HG02970 (cell line): ENCODE data around the gene G0S2.
"Not testable (repeated sequence)": the region's sequence is repeated elsewhere in the genome, so short reads cannot be mapped to it uniquely, and the experiment has no call there.

Experiments used
- ATAC-seq: cut with Tn5 transposase; IDR thresholded peaks from one replicate; pipeline ENCODE4 v1.9.1; 2021; ENCODE audit warnings: mild to moderate bottlenecking, moderate library complexity, moderate number of reproducible peaks; ENCODE audit not compliant: unreplicated experiment, low FRiP score

Gene G0S2

DNA sequence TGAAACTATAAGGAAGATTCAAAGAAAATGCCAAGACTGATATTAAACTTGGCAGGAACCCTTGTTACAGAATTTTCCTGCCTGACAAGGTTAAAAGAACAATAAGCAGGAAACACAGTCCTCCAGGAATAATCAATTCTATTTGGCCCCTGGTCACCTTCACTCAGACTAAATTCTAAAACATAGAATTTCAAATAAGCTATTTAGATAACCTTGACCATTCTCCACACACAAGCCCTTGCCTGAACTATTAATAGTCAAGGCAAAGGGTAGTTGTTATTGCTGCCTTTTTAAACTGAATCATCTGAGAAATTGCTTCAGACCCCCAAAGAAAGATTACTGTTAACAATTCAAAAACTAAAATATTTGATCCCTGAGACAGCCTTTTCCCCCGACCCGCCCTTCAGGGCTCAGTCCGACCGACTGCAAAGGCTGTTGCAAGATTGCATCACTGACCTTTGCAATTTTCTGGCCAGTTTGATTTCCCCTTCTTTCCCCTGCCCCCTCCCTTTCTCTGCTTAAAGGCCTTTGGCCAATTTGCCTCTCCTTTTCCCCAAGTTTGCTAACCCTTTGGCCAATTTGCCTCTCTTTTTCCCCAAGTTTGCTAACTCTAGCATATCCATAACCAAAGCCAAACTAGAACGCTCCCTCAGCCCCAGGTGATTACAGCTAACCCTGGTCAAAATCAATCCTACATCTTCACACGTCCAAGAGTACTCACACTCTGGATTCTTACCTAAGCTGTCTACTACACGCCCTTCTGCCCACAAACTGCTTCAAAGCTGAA, 1.4 kb upstream of the G0S2 start:
- no peak for ATAC-seq

DNA sequence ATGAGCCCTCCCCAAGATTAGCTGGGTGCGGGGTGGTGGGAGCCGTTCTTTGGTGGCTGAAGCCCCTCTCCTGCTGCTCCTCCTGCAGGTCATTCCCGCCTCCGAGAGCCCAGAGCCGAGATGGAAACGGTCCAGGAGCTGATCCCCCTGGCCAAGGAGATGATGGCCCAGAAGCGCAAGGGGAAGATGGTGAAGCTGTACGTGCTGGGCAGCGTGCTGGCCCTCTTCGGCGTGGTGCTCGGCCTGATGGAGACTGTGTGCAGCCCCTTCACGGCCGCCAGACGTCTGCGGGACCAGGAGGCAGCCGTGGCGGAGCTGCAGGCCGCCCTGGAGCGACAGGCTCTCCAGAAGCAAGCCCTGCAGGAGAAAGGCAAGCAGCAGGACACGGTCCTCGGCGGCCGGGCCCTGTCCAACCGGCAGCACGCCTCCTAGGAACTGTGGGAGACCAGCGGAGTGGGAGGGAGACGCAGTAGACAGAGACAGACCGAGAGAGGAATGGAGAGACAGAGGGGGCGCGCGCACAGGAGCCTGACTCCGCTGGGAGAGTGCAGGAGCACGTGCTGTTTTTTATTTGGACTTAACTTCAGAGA, 448 bp downstream of the G0S2 start:
- ATAC-seq = no peak

DNA sequence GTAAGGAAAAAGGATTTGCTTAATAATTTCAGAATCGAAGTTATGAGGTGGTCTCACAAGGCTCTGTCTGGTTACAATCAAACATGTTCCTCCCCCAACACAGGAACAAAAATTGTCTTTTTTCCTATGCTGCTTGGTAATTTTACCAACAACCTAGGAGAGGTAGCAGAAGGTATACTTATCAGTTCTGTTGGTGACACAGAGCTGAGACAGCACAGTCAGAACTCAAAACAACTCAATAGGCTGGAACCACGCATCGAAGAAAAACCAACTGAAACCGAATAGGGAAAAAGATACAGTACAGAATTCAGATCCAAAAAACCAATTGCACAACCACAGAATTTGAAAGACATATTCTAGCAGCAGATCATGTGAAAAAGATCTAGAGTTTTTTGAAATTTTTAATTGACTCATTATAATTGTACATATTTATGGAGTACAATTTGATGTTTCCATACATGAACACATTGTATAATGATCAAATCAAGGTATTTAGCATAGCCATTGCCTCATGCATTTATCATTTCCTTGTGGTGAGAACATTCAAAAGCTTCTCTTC, 3.8 kb downstream of the G0S2 start:
- ATAC-seq = no peak

DNA sequence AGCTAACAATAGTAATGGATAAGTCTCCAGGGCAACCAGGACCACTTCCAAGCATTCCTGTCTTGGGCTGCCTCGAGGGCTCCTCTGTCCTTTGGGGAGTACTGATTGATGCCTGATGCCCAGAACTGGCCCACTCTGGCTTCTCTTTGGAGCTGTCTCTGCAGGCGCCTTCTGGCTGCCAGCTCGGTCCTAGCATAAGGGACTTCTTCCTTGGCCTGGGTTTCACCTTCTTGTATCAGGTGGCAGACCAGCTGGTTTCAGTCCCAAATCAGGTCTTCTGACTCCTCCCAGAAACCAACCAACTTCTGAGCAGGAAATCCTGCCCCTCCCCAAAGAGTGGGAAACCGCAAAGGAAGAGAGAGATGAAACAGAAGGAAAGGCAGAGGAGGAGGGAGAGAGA, 10.6 kb downstream of the G0S2 start:
- no peak for ATAC-seq

DNA sequence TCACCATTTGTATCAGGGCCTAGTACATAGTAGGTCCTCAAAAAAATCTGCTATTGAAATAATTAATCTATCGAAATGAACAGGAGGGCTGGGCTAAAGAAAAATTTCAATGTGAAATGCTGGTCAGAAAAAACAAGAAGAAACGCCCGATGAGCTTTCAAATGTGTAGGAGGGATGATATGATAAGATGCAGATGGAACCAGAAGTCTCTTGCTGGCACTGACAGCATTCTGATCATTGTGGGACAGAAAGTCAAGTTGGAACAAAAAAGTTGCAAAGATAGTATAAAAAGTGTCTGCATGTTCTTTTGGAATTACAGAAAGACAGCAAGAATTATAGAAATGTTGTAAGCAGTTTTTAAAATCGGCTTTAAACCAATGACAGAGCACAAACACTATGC, 11.1 kb downstream of the G0S2 start:
- no peak for ATAC-seq

DNA sequence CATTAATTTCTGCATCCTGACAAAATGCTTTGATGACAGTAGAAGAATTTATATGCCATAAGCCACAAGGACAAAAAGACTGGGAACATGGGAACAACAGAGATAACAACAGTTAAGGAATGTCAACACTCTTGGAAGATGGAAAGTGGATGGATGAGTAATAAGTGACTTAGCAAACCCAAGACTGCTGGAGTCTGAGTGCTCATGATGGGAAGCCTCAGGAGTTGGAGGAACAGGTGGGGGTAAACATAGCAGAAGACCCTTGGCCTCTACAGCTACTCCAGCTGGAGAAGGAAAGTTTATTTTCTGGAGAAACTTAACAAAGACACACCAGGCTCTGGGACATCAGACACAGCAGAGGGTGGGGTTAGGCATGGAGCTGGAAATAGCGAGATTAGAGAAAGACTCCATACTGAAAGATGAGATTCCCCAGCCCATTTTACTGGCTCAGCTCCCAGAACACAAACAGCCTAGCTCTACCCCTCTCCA, 13.6 kb downstream of the G0S2 start:
- ATAC-seq = no peak

DNA sequence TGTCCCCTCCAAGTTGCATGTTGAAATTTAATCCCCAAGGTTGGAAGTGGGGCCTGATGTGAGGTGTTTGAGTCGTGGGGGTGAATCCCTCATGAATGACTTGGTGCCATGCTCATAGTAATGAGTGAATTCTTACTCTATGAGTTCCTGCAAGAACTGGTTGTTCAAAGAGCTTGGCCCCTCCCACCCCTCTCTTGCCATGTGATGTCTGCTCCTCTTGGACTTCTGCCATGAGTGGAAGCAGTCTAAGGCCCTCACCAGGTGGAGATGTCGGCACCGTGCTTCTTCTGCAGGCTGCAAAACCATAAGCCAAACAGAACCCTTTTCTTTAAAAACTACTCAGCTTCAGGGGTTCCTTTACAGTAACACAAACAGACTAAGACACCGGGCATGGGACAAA, 14.3 kb downstream of the G0S2 start:
- no peak for ATAC-seq

DNA sequence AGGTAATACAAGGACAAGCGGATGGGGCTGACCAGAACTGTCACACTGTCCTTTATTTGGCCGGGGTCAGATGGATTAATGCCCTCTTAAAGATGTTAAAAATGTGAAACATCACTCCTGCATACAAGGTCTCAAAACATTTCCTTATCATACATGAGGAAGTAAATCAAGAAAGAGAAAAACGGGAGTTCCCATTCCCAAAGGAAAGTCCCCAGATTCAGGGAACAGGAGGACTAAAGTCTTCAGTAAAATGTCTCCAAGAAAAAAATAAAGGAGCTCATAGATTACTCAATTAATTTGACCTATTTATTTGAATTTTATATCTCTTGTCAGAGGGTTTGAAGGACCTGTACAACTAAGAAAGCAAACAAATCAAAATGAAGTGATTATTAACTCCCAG, 16.0 kb downstream of the G0S2 start:
- ATAC-seq = no peak

DNA sequence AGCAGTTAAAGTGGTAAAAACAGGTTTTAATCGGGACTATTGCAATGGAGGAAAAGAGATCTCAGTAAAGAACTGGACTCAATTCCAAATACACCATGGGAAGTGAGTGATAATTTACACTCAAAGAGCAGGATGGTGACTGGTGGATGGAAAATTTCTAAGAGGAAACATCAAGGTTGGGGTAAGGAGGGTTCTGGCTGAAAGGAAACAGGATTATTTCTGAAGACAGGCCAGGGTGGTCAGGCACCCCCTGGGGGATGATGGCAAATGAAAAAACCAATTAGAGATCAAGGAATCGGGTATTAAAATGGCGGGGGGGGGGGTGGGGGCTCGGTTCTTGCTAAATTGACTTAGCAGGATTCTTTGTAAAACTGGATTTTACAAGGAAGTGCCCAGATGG, 17.1 kb downstream of the G0S2 start:
- ATAC-seq = no peak

DNA sequence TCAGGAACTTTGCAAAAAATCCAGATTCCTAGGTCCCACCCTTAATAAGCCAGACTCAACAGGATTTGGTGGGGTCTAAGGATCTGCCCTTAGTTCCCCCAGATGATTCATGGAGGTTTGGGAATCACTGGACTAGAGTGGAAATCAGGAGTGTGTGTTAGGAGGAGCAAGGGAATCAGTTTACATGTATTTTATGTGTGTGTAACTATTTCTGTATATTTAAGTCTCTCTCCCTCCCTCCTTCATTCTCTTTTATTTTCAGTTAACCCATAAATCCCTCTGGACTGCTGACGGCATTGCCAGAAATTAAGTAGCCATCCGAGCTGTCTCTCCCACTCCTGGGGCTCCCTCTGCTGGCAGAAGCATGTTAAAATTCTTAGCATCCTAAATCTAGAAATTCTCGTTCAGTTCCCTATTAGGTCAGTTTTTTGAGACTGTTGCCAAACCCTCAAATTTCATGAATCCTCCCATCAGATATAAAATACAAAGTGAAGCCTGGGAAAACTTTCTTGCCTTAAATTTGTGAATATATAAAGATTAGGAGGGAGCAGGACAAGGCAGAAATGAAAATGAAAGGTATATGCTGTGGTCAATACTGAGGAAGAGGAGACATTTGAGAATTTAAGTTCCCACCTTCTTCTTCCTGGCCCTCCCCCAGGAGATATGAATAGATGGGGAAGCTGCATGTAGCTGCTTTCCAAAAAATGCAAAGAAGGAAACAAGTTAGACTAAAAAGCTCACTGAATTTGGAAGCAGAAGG, 17.7 kb downstream of the G0S2 start:
- ATAC-seq = no peak

DNA sequence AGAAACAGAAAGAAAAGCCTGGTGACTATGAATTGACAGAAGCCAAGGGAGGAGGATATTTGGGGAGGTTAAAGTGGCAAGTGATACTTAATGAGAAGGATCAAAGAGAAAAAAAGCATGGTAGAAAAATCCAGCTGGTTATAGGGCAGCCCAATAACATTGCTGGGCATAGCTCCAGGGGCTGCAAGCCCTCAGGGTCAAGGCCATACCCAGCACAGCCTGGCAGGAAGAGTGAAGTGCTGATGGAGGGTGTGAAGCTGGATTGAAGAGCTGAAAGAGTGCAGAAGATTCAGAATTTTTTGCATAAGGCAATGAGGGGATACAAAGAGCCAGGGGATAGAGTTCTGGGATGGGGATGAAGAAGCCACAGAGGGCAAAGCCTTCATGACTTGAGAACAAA, 21.5 kb downstream of the G0S2 start:
- ATAC-seq = no peak

DNA sequence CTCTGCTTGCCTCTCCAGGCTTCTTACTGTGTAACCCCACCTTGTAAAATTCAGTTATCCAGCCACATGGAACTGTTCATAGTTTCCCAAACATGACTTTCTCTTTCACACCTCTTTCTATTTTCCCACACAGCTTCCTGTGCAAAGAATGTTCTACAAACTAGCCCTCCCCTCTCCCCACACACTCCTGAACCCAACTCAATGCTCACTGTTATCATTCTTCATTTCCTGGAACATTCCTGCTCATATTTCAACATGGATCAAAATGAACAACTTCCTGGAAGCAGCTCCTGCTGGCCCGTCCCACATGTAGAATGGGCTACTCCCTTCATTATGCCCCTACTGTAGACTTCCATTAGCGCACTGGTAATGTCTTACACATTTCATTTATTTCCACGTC, 21.9 kb downstream of the G0S2 start:
- ATAC-seq = no peak

DNA sequence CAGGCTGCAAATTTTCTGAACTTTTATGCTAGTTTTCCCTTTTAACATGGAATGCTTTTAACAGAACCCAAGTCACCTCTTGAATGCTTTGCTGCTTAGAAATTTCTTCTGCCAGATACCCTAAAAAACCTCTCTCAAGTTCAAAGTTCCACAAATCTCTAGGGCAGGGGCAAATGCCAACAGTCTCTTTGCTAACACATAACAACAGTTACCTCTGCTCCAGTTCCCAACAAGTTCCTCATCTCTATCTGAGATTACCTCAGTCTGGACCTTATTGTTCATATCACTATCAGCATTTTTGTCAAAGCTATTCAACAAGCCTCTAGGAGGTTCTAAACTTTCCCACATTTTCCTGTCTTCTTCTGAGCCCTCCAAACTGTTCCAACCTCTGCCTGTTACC, 25.5 kb downstream of the G0S2 start:
- ATAC-seq = not testable (repeated sequence)

DNA sequence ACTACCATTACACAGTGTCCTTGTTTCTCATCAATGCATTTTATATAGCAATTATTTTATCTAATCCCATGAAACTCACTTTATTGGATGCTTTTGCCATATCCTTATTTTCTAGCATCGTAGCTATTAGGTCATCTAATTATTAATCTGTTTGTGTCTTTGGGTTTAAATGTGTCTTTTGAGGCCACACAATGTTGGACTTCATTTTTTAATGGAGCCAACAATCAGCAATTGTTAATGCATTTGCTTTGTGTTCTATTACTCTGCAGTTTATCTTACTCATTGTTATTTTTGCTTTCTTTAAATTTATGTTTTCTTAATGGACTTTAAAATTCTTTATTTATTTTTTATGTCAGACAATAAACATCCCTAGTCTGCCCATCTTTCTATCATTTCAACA, 27.6 kb downstream of the G0S2 start:
- no peak for ATAC-seq

DNA sequence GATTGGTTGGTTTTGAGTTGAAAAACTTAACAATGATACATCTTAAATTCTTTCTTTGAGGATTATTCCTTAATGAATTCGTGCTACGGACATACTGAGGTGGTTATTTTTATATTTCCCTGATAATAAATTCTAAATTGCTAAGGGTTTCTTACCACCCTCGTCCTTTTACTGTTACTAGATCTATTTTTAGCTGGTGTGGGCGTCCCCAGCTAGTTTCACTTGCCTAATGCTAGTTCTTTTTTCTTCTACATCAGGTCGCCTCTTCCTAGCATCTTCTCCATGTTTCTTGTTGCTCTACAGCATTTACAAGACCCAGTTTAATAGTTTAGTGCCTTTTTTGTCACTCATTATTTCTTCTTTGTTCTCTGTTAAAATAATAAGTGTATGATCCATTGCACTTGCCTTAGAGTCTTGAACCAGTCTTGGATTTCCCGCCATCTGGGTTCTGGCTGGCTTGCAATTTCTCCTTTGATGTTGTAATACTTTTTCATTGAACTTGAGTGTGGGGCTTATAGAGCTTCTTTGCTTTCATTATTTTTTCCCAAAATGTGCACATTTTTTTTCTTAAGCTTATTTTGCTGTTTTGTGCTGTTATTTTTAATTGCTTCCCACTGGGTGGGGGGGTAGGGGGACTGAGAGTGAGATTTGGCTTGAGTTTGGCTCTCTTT, 28.8 kb downstream of the G0S2 start:
- ATAC-seq = no peak

DNA sequence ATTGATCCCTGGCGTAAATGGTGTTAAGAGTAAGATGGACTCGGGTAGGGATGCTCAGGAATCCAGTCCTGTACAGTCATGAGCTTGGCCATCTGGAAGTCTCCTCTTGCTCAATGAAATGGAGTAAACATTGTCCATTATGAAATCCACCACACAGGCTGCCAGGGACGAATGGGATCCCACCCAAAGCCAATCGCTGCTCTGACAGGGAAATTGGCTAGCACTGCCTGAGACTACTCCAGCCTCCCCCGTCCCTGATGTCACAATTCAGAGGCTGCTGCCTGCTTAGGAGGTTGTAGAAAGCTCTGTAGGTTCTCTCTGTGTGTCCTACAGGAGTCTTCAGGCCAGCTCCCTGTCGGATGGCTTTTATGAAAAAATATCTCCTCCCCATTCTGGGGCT, 29.4 kb downstream of the G0S2 start, which contains the start of gene HSD11B1:
TSS of gene HSD11B1 (plus strand) at position 263 of the 400 bp plus-strand sequence. CDS start at position 360, 97 bp downstream.
- no peak for ATAC-seq

DNA sequence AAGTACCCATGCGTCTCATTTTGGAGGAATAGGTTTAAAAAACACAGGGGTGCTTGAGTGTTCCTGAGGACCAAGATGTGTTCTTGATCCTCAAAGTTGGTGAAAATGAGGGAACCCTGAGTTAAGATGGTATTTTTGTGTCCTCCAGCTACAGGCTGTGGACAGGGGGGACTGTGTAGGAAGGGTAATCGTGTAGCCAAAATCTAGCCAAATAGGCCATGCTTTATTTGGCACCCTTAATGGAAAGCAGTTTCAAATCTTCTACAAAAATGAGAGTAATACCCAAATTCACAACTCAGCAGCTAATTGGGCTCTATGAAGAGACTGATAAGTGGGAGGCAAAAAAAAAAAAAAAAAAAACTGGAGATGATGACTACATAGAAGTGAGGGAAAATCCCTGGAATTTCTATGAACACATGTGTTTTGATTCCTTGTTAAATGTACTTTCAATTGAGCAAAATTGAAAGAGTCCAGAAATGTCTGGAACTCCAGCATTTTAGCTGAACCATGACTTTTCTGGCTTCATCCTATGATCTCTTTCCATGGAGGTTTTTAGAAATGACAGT, 29.9 kb downstream of the G0S2 start:
- no peak for ATAC-seq

DNA sequence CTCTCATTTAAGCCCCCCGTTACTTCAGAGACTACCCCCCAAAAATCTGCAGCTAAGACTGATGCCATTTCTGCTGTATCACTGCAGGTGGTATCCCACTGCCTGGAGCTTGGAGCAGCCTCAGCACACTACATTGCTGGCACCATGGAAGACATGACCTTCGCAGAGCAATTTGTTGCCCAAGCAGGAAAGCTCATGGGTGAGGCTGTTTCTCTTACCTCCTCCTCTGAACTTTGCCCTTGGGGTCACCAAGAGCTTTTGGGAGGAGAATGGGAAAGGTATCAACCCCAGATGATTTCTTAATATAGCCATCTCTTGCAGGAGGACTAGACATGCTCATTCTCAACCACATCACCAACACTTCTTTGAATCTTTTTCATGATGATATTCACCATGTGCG, 31.4 kb downstream of the G0S2 start:
- no peak for ATAC-seq

DNA sequence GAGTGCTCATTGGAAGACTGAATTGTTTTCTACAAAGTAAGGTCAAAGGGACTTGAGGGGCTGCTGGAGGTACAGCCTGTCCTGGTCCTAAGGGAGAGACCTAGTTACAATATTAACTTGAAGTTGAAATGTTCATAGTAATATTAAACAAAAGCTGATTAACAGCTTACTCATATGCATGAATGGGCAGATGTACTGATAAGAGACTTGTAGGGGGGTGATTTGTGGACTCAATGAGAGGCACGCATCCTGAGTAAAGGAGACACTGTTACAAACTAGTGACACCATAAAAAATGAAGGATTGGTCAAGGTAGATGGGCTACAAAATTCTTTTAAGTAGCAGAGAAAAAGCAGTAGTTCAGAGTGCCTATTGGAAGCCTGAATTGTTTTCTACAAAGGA, 32.1 kb downstream of the G0S2 start:
- no peak for ATAC-seq

DNA sequence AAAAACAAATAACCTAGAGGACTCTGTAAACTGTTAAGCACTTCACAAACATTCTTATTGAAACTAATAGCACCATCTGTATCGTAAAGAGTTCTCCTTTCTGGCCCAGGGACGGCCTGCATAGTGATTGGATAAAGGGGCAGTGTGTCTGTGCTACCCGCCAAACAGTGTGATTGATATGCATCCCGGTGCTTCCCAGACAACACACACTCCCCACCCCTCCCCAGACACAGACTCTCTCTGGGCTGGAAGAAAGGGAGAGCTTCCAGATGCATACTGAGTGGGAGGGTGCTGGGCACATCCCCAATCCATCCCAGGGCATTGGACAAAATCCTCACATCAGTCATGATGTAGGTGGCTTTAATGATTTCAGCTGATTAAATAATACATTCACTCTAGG, 33.1 kb downstream of the G0S2 start:
- no peak for ATAC-seq
